Left lobe of liver (tissue), 2 donors: Measurements from ENCODE around the gene ZDHHC6. TPM values are rescaled to one million over a fixed set of nuclear protein-coding genes. Genes with fewer than 3 reads are reported as not detected.
"Not testable (repeated sequence)": the region's sequence is repeated elsewhere in the genome, so short reads cannot be mapped to it uniquely, and the experiment has no call there.

Experiments used
- ATAC-seq: fragments of 200-7000 bp; cut with Tn5 transposase; one replicate; pipeline ENCODE4 v1.9.1; 2020; ENCODE audit warnings: mild to moderate bottlenecking, moderate library complexity
- DNase-seq: peaks from one replicate; pipeline ENCODE4 v3.0.0-alpha.2; 2020; ENCODE audit warnings: low spot score
- total RNA-seq: library from RNA; stranded (reverse); gene quantifications from one replicate; pipeline ENCODE4 v1.2.1, GENCODE V29; 2021
- donor health status: DM: no; HTN: no; CAD: no; lungs with moderate emphysema.
- donor health status: DM: no; HTN: yes; CAD: no.

The ZDHHC6 gene
- total RNA-seq: 11.4 TPM

GRCh38 chr10:112446855-112447619 is at the start of gene ZDHHC6, which contains the start of gene VTI1A:
ZDHHC6 (minus strand) TSS chr10:112446914; CDS start chr10:112445436, 1,478 bp downstream.
VTI1A (plus strand) TSS chr10:112447215; CDS start chr10:112447374, 159 bp downstream.
- ATAC-seq: peak; percentile 97
- DNase-seq: peak; percentile 87

GRCh38 chr10:112492736-112493135 is 46.0 kb upstream of the ZDHHC6 start:
- DNase-seq: no peak
- no peak for ATAC-seq

- DNase-seq (no peak), ATAC-seq (no peak)
Observed at GRCh38 chr10:112491144-112491543, 44.4 kb upstream of the ZDHHC6 start.

GRCh38 chr10:112490545-112490944 is 43.8 kb upstream of the ZDHHC6 start:
- no peak for DNase-seq

GRCh38 chr10:112487964-112488363 is 41.2 kb upstream of the ZDHHC6 start:
- ATAC-seq (no peak), DNase-seq (no peak)

More at GRCh38 chr10:112490545-112490944, 43.8 kb upstream of the ZDHHC6 start:
- no peak for ATAC-seq

- DNase-seq (no peak), ATAC-seq (no peak)
Observed at GRCh38 chr10:112484399-112484798, 37.7 kb upstream of the ZDHHC6 start.

- DNase-seq (no peak), ATAC-seq (no peak)
Observed at GRCh38 chr10:112481602-112482001, 34.9 kb upstream of the ZDHHC6 start.

GRCh38 chr10:112475575-112476218 is 29.0 kb upstream of the ZDHHC6 start:
- DNase-seq: no peak
- ATAC-seq: peak; percentile 55

- no peak for DNase-seq
- peak; percentile 93 for ATAC-seq
Observed at GRCh38 chr10:112471878-112472487, 25.3 kb upstream of the ZDHHC6 start.

GRCh38 chr10:112467541-112468075 is 20.9 kb upstream of the ZDHHC6 start:
- ATAC-seq (no peak), DNase-seq (no peak)

GRCh38 chr10:112466802-112467201 is 20.1 kb upstream of the ZDHHC6 start:
- ATAC-seq (no peak), DNase-seq (no peak)

- DNase-seq (no peak), ATAC-seq (no peak)
Observed at GRCh38 chr10:112465299-112465883, 18.7 kb upstream of the ZDHHC6 start.

GRCh38 chr10:112464074-112464473 is 17.4 kb upstream of the ZDHHC6 start:
- not testable (repeated sequence) for ATAC-seq, DNase-seq

GRCh38 chr10:112461029-112461887 is 14.5 kb upstream of the ZDHHC6 start:
- DNase-seq (no peak), ATAC-seq (no peak)

- DNase-seq: no peak
Observed at GRCh38 chr10:112460366-112460765, 13.7 kb upstream of the ZDHHC6 start.

GRCh38 chr10:112456533-112456932 is 9.8 kb upstream of the ZDHHC6 start:
- DNase-seq: no peak

More at GRCh38 chr10:112460366-112460765, 13.7 kb upstream of the ZDHHC6 start:
- ATAC-seq: no peak

GRCh38 chr10:112454910-112455779 is 8.4 kb upstream of the ZDHHC6 start:
- no peak for ATAC-seq
- DNase-seq: no peak

More at GRCh38 chr10:112456533-112456932, 9.8 kb upstream of the ZDHHC6 start:
- ATAC-seq: no peak

GRCh38 chr10:112448888-112449287 is 2.2 kb upstream of the ZDHHC6 start:
- ATAC-seq: no peak
- no peak for DNase-seq

- ATAC-seq (no peak), DNase-seq (no peak)
Observed at GRCh38 chr10:112447620-112447928, 860 bp upstream of the ZDHHC6 start.
